GM12801 (cell line): Measurements from ENCODE around the gene MIPEP.

ENCODE experiments used
- CTCF ChIP-seq: IDR thresholded peaks from one replicate; pipeline ENCODE4 v1.5.1; 2011; ENCODE audit warnings: control low read depth; ENCODE audit not compliant: insufficient read length; ENCODE audit errors: extremely low read depth

Gene MIPEP

GRCh38 chr13:23709536-23709935 lies 179.7 kb downstream of the MIPEP start:
- TF ChIP-seq CTCF = no peak

GRCh38 chr13:23707674-23708073 lies 181.5 kb downstream of the MIPEP start:
- TF ChIP-seq CTCF = no peak

GRCh38 chr13:23705583-23705982 lies 183.6 kb downstream of the MIPEP start:
- no peak for TF ChIP-seq CTCF

GRCh38 chr13:23703246-23703860 lies 185.8 kb downstream of the MIPEP start:
- no peak for TF ChIP-seq CTCF

- TF ChIP-seq CTCF = no peak
These were observed 187.6 kb downstream of the MIPEP start for GRCh38 chr13:23701636-23702035.

- TF ChIP-seq CTCF = no peak
These were observed 188.0 kb downstream of the MIPEP start for GRCh38 chr13:23701186-23701585.

- no peak for TF ChIP-seq CTCF
These were observed 189.9 kb downstream of the MIPEP start for GRCh38 chr13:23699271-23699670.
